ENCODE results near the gene GALNT17.

GALNT17 gene

GRCh38 chr7:71459132-71459531 lies 327.2 kb downstream of the GALNT17 start:
- TF ChIP-seq CTCF (IDR thresholded peaks at IDR 0.05; ENCODE audit: borderline replicate concordance, control extremely low read depth, extremely low read depth, insufficient read depth, missing control alignments), result no peak
- in situ Hi-C loops (cut with MboI; ENCODE audit: low sequenced_read_pairs, unreplicated experiment), result no loop called here
- DNase-seq (ENCODE audit: low spot score), result no peak

DNA sequence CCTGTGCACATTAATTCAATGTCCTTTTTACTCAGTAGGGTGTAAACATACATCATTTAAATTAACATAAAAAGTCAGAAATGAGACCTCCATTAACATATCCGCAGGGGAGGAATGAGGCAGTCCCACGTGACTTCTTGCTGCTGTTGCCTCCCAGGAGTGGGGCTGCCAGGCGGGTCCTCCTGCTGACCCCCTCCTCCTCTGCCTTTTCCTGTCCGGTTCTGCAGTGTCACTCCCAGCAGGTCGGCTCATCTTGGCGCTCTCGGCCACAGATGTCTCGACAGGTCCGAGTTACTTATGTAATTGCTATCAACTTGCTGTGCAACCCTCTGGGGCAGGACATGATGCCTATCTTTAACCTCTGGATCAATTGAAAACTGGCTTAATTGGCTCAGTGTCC lies 329.6 kb downstream of the GALNT17 start:
- TF ChIP-seq CTCF (IDR thresholded peaks at IDR 0.05; ENCODE audit: borderline replicate concordance, control extremely low read depth, extremely low read depth, insufficient read depth, missing control alignments), result no peak
- in situ Hi-C loops (cut with MboI; ENCODE audit: low sequenced_read_pairs, unreplicated experiment), result no loop called here

GRCh38 chr7:71465741-71466189 lies 333.8 kb downstream of the GALNT17 start:
- no peak for DNase-seq (ENCODE audit: low spot score)
- TF ChIP-seq CTCF (IDR thresholded peaks at IDR 0.05; ENCODE audit: borderline replicate concordance, control extremely low read depth, extremely low read depth, insufficient read depth, missing control alignments), result no peak
- in situ Hi-C loops (cut with MboI; ENCODE audit: low sequenced_read_pairs, unreplicated experiment), result no loop called here

More for the DNA sequence above, 329.6 kb downstream of the GALNT17 start:
- no peak for DNase-seq (ENCODE audit: low spot score)

GRCh38 chr7:71466448-71467145 lies 334.7 kb downstream of the GALNT17 start:
- TF ChIP-seq CTCF (IDR thresholded peaks at IDR 0.05; ENCODE audit: borderline replicate concordance, control extremely low read depth, extremely low read depth, insufficient read depth, missing control alignments), result no peak
- no peak for DNase-seq (ENCODE audit: low spot score)
- in situ Hi-C loops (cut with MboI; ENCODE audit: low sequenced_read_pairs, unreplicated experiment), result no loop called here

DNA sequence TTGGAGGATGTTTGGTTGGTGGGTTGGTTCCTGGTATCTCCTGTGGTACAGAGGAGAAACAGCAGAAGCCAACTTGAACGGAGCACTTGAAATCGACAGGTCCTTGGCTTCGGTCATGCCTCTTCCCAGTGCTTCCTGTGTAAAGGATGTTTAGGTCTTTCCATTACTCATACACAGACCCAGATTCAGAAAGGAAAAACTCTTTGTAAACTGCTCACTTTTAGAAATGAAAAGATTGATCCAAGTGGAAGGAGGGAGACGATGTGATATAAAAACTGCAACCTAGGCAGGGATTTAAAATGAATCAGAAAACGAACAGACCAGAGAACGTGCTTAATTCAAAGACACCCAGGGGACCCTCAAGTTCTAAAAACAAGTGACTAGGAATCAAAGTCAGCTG lies 338.4 kb downstream of the GALNT17 start:
- in situ Hi-C loops (cut with MboI; ENCODE audit: low sequenced_read_pairs, unreplicated experiment), result no loop called here
- TF ChIP-seq CTCF (IDR thresholded peaks at IDR 0.05; ENCODE audit: borderline replicate concordance, control extremely low read depth, extremely low read depth, insufficient read depth, missing control alignments), result no peak
- no peak for DNase-seq (ENCODE audit: low spot score)

DNA sequence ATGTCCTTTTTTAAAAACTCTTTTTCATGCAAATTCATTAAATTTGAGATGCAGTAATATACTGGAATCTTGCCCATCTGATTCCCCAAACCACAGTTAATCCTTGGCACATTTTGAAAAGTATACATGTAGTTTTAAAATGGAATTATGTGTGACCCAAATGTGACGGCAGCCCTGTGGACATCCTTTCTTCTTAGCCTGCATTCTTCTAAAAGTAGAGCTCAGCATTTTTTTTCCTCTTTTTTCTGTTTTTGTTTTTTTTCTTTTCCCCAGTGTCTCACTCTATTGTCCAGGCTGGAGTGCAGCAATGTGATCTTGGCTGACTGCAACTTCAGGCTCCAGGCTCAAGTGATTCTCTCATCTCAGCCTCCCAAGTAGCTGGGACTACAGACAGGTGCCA lies 338.9 kb downstream of the GALNT17 start:
- in situ Hi-C loops (cut with MboI; ENCODE audit: low sequenced_read_pairs, unreplicated experiment), result no loop called here
- TF ChIP-seq CTCF (IDR thresholded peaks at IDR 0.05; ENCODE audit: borderline replicate concordance, control extremely low read depth, extremely low read depth, insufficient read depth, missing control alignments), result no peak
- DNase-seq (ENCODE audit: low spot score), result no peak
